ENCODE measurements around the gene CCDC9.

Gene CCDC9

GRCh38 chr19:47313754-47314295, 57.5 kb downstream of the CCDC9 start:
- H3K9ac ChIP-seq (ENCODE audit: low read depth, low read length) = no peak overlapping the region
- no peak for ATAC-seq (ENCODE audit: insufficient read depth, low read depth)
- H3K4me3 ChIP-seq (ENCODE audit: low read depth in 1 of 2, low read length in 2 of 2) = no peak overlapping the region

GRCh38 chr19:47315125-47315821, 58.9 kb downstream of the CCDC9 start:
- no peaks in the 10 kb centered on the region for H3K4me1 ChIP-seq (ENCODE audit: insufficient read depth, low read length)
- H3K9ac ChIP-seq (ENCODE audit: low read depth, low read length) = no peak overlapping the region
- no peak overlapping the region for H2AFZ ChIP-seq (ENCODE audit: low read depth, low read length)
- TF ChIP-seq CTCF (IDR thresholded peaks at IDR 0.05; ENCODE audit: borderline replicate concordance, extremely low read depth, low read length, poor library complexity, severe bottlenecking) (no peak), EZH2 (IDR thresholded peaks at IDR 0.05; ENCODE audit: borderline replicate concordance, low read depth, low read length, severe bottlenecking) (no peak)
- H3K36me3 ChIP-seq (ENCODE audit: insufficient read depth, low read length) = no peaks in the 10 kb centered on the region
- DNase-seq = no peak
- no peak overlapping the region for H3K4me3 ChIP-seq (ENCODE audit: low read depth in 1 of 2, low read length in 2 of 2)
- no peaks in the 10 kb centered on the region for H3K9me3 ChIP-seq (ENCODE audit: insufficient read depth, low read length, severe bottlenecking)
- ATAC-seq (ENCODE audit: insufficient read depth, low read depth) = no peak
- H3K4me2 ChIP-seq (ENCODE audit: insufficient read depth, low read length) = no peak overlapping the region
- no peaks in the 10 kb centered on the region; the same call in 1 of the 2 replicates for H4K20me1 ChIP-seq (ENCODE audit: insufficient read depth, low read length)
- no peaks in the 10 kb centered on the region for H3K79me2 ChIP-seq (ENCODE audit: insufficient read depth, low read length)
- no peak overlapping the region for H3K27ac ChIP-seq (ENCODE audit: low read length)
- H3K27me3 ChIP-seq (ENCODE audit: insufficient read depth, low read length, poor library complexity) = no peaks in the 10 kb centered on the region

More at GRCh38 chr19:47313754-47314295, 57.5 kb downstream of the CCDC9 start:
- no peaks in the 10 kb centered on the region for H3K4me1 ChIP-seq (ENCODE audit: insufficient read depth, low read length)
- no peaks in the 10 kb centered on the region for H4K20me1 ChIP-seq (ENCODE audit: insufficient read depth, low read length)
- no peak overlapping the region for H3K27ac ChIP-seq (ENCODE audit: low read length)
- no peak for DNase-seq
- no peak overlapping the region for H3K4me2 ChIP-seq (ENCODE audit: insufficient read depth, low read length)
- no peaks in the 10 kb centered on the region for H3K9me3 ChIP-seq (ENCODE audit: insufficient read depth, low read length, severe bottlenecking)
- no peaks in the 10 kb centered on the region for H3K27me3 ChIP-seq (ENCODE audit: insufficient read depth, low read length, poor library complexity)
- TF ChIP-seq CTCF (IDR thresholded peaks at IDR 0.05; ENCODE audit: borderline replicate concordance, extremely low read depth, low read length, poor library complexity, severe bottlenecking) (no peak), EZH2 (IDR thresholded peaks at IDR 0.05; ENCODE audit: borderline replicate concordance, low read depth, low read length, severe bottlenecking) (no peak)
- no peaks in the 10 kb centered on the region for H3K79me2 ChIP-seq (ENCODE audit: insufficient read depth, low read length)
- no peaks in the 10 kb centered on the region for H3K36me3 ChIP-seq (ENCODE audit: insufficient read depth, low read length)
- H2AFZ ChIP-seq (ENCODE audit: low read depth, low read length) = no peak overlapping the region

DNA sequence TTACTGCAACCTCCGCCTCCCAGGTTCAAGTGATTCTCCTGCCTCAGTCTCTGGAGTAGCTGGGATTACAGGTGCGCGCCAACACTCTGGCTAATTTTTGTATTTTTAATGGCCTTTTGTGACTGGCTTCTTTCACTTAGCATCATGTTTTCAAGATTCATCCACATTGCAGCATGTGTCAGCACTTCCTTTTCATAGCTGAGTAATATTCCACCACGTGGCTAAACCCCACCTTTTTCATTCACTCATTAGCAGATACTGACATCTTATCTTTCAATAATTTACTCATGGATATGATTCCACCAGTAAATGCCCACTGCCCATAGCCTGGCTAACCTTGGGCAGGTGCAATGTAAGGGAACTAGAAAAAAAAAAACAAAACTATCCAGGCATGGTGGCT, 60.2 kb downstream of the CCDC9 start:
- DNase-seq (no peak), ATAC-seq (ENCODE audit: insufficient read depth, low read depth) (no peak)
- H3K27ac ChIP-seq (ENCODE audit: low read length) = no peak overlapping the region
- no peak overlapping the region for H3K4me3 ChIP-seq (ENCODE audit: low read depth in 1 of 2, low read length in 2 of 2)
- no peak for TF ChIP-seq CTCF (IDR thresholded peaks at IDR 0.05; ENCODE audit: borderline replicate concordance, extremely low read depth, low read length, poor library complexity, severe bottlenecking)
- TF ChIP-seq EZH2 (IDR thresholded peaks at IDR 0.05; ENCODE audit: borderline replicate concordance, low read depth, low read length, severe bottlenecking) = no peak
- H3K9me3 ChIP-seq (ENCODE audit: insufficient read depth, low read length, severe bottlenecking) = no peaks in the 10 kb centered on the region
- no peak overlapping the region for H3K4me2 ChIP-seq (ENCODE audit: insufficient read depth, low read length)
- no peaks in the 10 kb centered on the region; the same call in 1 of the 2 replicates for H4K20me1 ChIP-seq (ENCODE audit: insufficient read depth, low read length)
- no peaks in the 10 kb centered on the region for H3K27me3 ChIP-seq (ENCODE audit: insufficient read depth, low read length, poor library complexity)
- no peak overlapping the region for H2AFZ ChIP-seq (ENCODE audit: low read depth, low read length)
- H3K36me3 ChIP-seq (ENCODE audit: insufficient read depth, low read length) = no peaks in the 10 kb centered on the region
- H3K79me2 ChIP-seq (ENCODE audit: insufficient read depth, low read length) = no peaks in the 10 kb centered on the region
- H3K9ac ChIP-seq (ENCODE audit: low read depth, low read length) = no peak overlapping the region
- no peaks in the 10 kb centered on the region for H3K4me1 ChIP-seq (ENCODE audit: insufficient read depth, low read length)

Measured in DND-41 (cell line).